Measurements from ENCODE around the gene FCER1G.

FCER1G gene

DNA sequence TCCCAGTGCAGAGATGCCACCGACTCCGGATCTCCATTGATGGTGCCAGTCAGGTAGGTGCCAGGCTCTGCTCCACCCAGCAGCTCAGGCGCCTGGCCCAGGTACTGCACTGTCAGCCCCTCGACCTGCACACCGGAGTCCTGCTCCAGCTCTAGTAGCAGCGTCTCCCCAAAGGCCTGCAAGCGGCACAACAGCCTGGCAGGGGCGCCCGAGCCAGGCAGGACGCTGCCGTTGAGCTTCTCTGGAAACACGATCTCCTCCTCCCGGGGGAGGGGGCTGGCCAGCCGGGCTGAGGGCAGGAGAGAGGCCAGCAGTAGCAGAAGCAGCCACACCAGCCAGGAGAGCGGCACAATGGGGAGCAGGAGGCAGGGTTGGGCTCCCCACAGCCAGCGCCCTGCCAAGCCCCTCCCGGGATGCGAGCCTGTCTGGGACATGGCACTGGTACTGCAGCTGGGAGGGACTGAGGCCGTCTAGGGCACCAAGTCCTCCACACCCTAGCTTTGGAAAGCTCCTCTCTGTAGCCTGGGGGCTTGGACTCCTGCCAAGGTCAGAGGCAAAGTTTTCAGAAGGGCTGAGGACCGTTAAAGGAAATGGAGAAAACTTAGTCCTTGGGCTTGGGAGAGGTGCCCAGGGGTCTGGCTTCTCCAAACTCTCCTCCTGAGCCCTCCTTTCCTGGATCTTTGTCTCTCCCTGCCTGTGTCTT is 16.8 kb upstream of the FCER1G start:
- no peak for TF ChIP-seq CTCF (IDR thresholded peaks at IDR 0.05; ENCODE audit: low read depth, low read length, missing control alignments)
- H3K4me3 ChIP-seq (ENCODE audit: low read depth, low read length), result no peak overlapping the region
- no peak for DNase-seq (ENCODE audit: low read depth)

DNA sequence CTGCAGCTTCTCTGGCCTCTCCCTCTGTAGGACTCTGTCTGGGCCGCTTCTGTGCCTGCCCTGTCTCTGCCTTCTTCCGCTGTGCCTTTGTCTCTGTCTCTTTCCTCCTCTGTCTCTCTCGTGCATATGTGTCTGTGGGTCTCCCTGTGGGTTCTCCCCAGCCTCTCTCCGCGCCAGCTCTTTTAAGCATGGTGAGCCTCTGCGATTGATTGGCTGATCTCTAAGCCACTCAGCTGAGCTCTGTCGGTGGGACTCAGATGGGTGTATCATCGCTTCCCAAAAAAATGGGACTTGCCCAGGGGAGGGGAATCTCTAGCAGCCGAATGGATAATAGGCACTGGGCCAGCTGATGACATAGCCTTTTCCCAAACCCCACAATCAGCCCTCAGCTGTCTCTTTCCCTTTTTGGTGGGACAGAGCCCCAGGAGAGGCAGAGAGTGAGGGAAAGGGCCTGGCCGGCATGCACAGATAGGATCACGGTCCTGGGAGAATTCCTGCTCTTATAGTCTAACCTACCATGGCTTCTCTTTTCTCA is 16.1 kb upstream of the FCER1G start, which contains the start of gene ADAMTS4:
Gene ADAMTS4 (minus strand): TSS at position 158 of the 535 bp plus-strand sequence. CDS start 427 bp downstream, outside the sequence.
- DNase-seq (ENCODE audit: low read depth), result no peak
- no peak for TF ChIP-seq CTCF (IDR thresholded peaks at IDR 0.05; ENCODE audit: low read depth, low read length, missing control alignments)
- no peak within 1 kb of the TSS for H3K4me3 ChIP-seq (ENCODE audit: low read depth, low read length)

DNA sequence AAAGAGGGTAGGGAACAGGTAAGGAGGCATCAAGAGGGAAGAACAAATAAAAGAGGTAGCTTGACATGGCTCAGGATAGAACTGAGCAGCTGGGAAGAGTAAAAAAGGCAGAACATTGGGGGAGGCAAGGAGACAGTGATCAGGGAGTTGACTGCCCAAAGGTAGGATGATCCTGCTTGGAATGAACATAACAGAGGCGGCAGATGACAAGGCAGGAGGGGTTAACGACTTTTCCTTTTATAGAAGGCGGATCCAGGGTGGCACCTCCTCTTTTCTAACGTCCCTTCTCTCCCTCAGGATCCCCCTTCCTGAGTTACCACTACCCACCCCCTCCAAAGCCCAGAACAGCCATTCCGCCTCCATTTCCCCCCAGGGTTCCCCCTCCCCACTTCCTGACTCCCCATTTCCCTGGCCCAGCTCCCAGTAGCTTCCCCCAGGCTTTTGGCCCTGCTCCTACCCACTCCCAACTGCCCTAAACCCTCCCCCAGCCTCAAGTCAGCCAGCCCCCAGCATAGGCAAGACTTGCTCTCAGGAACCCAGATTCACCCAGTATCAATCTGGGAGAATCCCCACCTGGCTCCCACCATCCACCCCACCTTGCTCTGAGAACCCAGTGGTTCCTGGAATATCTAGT is 15.5 kb upstream of the FCER1G start:
- no peak overlapping the region for H3K4me3 ChIP-seq (ENCODE audit: low read depth, low read length)
- no peak for TF ChIP-seq CTCF (IDR thresholded peaks at IDR 0.05; ENCODE audit: low read depth, low read length, missing control alignments)
- no peak for DNase-seq (ENCODE audit: low read depth)

DNA sequence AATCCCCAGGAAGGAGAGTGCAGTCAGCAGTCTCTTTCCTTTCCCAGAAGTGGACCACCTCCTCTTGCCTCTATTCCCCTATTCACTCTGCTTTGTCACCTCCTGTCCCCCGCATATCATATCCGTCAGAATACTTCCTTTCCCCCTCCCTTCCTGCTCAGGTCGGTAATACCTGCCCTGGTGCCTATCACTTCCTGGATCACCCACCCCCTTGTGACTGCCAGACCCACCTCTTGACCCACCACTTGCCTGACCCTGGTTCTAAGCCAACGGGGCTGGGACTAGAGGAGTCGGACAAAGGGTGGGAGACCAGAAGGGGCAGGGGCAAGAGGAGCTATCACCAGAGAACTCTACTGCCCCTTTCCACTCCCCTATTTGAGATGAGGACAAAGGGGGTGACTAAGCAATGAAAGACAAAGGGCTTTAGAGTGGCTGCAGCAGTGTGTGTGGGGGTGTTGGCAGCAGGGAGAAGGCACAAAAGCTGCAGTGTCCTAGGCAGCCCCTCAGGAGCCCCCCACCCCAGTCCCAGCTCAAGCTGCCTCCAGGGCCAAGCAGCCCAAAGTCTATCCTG is 14.6 kb upstream of the FCER1G start:
- no peak for TF ChIP-seq CTCF (IDR thresholded peaks at IDR 0.05; ENCODE audit: low read depth, low read length, missing control alignments)
- no peak overlapping the region for H3K4me3 ChIP-seq (ENCODE audit: low read depth, low read length)
- no peak for DNase-seq (ENCODE audit: low read depth)

DNA sequence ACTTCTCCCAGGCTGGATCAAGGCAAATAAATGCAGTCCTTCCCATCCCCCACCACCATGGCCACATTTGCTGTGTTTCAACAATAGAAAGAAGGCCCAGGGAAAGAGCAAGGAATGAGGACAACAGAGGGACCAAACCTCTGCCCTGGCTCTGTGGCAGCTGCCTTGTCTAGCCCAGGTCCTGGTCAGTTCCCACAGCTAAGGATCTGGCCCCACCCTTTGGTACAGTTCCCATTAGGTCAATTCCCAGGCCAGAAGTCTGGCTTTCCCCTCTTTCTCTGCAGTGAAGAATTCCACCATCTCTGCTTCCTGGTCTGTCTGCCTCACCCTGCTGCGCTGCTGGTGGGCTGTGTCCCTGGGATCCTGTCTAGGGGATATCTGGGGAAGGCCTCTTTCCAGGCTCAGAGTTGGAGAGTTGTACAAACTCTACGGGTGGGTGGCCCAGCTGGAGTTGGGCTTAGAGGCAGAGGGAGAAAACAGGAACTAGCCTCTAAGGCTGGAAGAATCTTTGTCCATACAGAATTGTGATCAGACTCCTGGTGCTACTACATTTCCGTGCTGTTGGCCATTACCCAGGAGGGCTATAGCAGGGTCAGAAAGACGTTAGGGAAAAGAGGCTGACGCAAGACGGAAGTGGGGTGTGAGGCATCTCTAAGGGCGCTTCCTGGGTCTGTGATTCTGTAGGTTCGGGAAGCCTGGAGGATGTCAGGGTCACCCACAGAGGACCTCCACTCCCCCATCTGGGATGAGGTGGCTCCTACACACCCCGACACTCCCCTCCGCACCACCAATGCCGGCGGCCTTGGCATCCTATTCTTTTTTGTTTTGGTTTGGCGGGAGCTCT is 13.9 kb upstream of the FCER1G start:
- H3K4me3 ChIP-seq (ENCODE audit: low read depth, low read length), result peak overlapping the region; percentile 78
- DNase-seq (ENCODE audit: low read depth), result no peak
- no peak for TF ChIP-seq CTCF (IDR thresholded peaks at IDR 0.05; ENCODE audit: low read depth, low read length, missing control alignments)

- H3K4me3 ChIP-seq (ENCODE audit: low read depth, low read length), result peak within 1 kb of the TSS; percentile 78
- DNase-seq (ENCODE audit: low read depth), result peak; percentile 98
- TF ChIP-seq CTCF (IDR thresholded peaks at IDR 0.05; ENCODE audit: low read depth, low read length, missing control alignments), result peak; percentile 30
Observed at GRCh38 chr1:161201836-161202712, 13.0 kb upstream of the FCER1G start, which contains the start of gene NDUFS2. Gene NDUFS2, plus strand, starts transcription at chr1:161202367. Its CDS starts 19 bp downstream, at chr1:161202386.

Measured in GM12864 (cell line).